Panc1 (cell line): Measurements from ENCODE around the gene WAPL.

Source experiments
- CTCF ChIP-seq: fragments of 450-650 bp; IDR thresholded peaks from 2 replicates; pipeline ENCODE4 v1.5.1; 2017; ENCODE audit warnings: mild to moderate bottlenecking
- REST ChIP-seq, 2 experiments: IDR thresholded peaks; 2 replicates each; pipeline ENCODE4 v1.6.1; 2011 to 2012; ENCODE audit warnings: low read depth in 2 of 2, control low read depth in 1 of 2, low read length in 1 of 2, mild to moderate bottlenecking in 1 of 2, moderate library complexity in 1 of 2; ENCODE audit not compliant: insufficient read depth in 1 of 2

- TF ChIP-seq REST (IDR thresholded peaks at IDR 0.05; ENCODE audit: insufficient read depth in 1 of 2, low read depth in 2 of 2, low read length in 1 of 2), result no peak
- TF ChIP-seq CTCF, result no peak
Observed at GRCh38 chr10:86439544-86439943, 82.0 kb downstream of the WAPL start.
